ENCODE data around the gene SKI. TPM values are rescaled to one million over a fixed set of nuclear protein-coding genes. Genes with fewer than 3 reads are reported as not detected.

SKI gene
- total RNA-seq, 1 donor from 2014 or later, result 66.2 TPM

DNA sequence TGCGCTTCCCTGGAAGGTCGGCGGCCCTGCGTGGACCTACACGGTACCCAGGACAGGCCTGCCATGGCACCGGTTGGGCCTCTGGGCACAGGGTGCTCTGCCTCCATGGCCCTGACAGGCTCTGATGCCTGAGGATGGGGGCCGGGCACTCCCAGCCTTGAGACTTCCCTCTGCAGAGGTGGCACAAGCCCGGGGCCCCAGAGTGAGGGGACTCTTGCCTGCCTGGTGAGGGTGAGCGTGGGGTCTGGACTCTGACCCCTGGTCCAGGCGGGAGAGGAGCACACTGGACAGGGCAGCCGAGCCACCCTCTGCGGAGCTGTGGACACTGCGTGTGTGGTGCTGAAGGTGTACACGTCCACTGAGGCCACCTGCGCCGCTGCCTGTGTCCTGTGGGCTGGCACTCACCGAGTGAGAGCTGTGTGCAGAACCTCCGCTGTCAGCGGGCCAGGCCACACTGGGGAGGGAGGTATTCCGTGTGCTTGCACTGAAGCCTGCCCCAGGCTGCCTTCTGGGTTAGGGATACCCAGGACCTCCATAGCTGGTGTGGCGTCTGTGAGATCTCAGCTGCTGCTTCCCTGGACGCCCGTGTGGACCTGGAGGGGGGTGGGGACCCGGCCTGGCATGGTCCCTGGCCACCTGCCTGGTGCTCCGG lies 10.4 kb downstream of the SKI start:
- Histone ChIP-seq H3K36me3 (ENCODE audit: insufficient read depth, low read length) (peaks cover 6% of the 10 kb centered on the region), H3K27ac (ENCODE audit: low read depth, low read length) (no peak overlapping the region), H2AFZ (ENCODE audit: low read depth, low read length) (no peak overlapping the region), H3K79me2 (ENCODE audit: insufficient read depth, low read length) (peaks cover 100% of the 10 kb centered on the region), H4K20me1 (ENCODE audit: insufficient read depth, low read length) (peaks cover 100% of the 10 kb centered on the region), H3K9ac (ENCODE audit: low read length) (no peak overlapping the region), H3K27me3 (ENCODE audit: insufficient read depth, low read length) (no peaks in the 10 kb centered on the region), H3K4me3 (ENCODE audit: insufficient read depth, low read depth, low read length) (no peak overlapping the region), H3K9me3 (ENCODE audit: insufficient read depth, low read depth, low read length) (no peaks in the 10 kb centered on the region), H3K4me1 (ENCODE audit: insufficient read depth, low read length) (peaks cover 51% of the 10 kb centered on the region), H3K4me2 (ENCODE audit: low read length) (peak overlapping the region; percentile 21)
- Mint-ChIP-seq H3K9me3 (ENCODE audit: unreplicated experiment) (no peaks in the 10 kb centered on the region), H3K36me3 (ENCODE audit: low read depth, unreplicated experiment) (peaks cover 9% of the 10 kb centered on the region), H3K27me3 (ENCODE audit: low read depth, unreplicated experiment) (no peaks in the 10 kb centered on the region), H3K4me3 (ENCODE audit: unreplicated experiment) (no peak overlapping the region), H3K4me1 (ENCODE audit: low read depth, unreplicated experiment) (peaks cover 31% of the 10 kb centered on the region), H3K27ac (ENCODE audit: unreplicated experiment) (no peak overlapping the region)
- DNase-seq (ENCODE audit: low read depth), result no peak
- no peak for FAIRE-seq
- TF ChIP-seq, protein P1, sequence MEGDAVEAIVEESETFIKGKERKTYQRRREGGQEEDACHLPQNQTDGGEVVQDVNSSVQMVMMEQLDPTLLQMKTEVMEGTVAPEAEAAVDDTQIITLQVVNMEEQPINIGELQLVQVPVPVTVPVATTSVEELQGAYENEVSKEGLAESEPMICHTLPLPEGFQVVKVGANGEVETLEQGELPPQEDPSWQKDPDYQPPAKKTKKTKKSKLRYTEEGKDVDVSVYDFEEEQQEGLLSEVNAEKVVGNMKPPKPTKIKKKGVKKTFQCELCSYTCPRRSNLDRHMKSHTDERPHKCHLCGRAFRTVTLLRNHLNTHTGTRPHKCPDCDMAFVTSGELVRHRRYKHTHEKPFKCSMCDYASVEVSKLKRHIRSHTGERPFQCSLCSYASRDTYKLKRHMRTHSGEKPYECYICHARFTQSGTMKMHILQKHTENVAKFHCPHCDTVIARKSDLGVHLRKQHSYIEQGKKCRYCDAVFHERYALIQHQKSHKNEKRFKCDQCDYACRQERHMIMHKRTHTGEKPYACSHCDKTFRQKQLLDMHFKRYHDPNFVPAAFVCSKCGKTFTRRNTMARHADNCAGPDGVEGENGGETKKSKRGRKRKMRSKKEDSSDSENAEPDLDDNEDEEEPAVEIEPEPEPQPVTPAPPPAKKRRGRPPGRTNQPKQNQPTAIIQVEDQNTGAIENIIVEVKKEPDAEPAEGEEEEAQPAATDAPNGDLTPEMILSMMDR (IDR thresholded peaks at IDR 0.05; ENCODE audit: insufficient read depth, low read depth, low read length), result no peak
- TF ChIP-seq EZH2 (IDR thresholded peaks at IDR 0.05; ENCODE audit: insufficient read depth, low read length), result no peak

DNA sequence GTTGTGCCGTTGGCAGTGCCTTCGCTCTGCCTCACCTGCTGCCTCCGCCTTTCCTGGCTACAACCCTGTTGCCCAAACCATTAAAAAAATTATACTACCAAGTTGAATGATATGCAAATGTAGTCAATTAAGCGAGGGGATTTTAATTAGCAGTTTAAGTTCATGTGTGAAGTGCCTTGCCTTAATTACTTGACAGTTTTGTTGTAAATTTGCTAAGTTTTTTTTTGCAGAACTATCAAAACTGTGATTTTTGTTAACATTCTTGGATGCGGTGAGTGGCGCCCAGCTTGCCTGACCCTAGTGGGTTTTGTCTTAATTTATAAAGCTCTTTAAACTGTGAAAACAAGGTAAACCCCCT lies 10.9 kb downstream of the SKI start:
- Histone ChIP-seq H3K4me3 (ENCODE audit: insufficient read depth, low read depth, low read length) (no peak overlapping the region), H3K27ac (ENCODE audit: low read depth, low read length) (no peak overlapping the region), H3K4me1 (ENCODE audit: insufficient read depth, low read length) (peaks cover 47% of the 10 kb centered on the region), H3K9me3 (ENCODE audit: insufficient read depth, low read depth, low read length) (no peaks in the 10 kb centered on the region), H3K79me2 (ENCODE audit: insufficient read depth, low read length) (peaks cover 99% of the 10 kb centered on the region), H4K20me1 (ENCODE audit: insufficient read depth, low read length) (peaks cover 100% of the 10 kb centered on the region), H3K36me3 (ENCODE audit: insufficient read depth, low read length) (peaks cover 6% of the 10 kb centered on the region), H2AFZ (ENCODE audit: low read depth, low read length) (no peak overlapping the region), H3K27me3 (ENCODE audit: insufficient read depth, low read length) (no peaks in the 10 kb centered on the region), H3K9ac (ENCODE audit: low read length) (no peak overlapping the region), H3K4me2 (ENCODE audit: low read length) (peak overlapping the region; percentile 21)
- TF ChIP-seq EZH2 (IDR thresholded peaks at IDR 0.05; ENCODE audit: insufficient read depth, low read length), result no peak
- TF ChIP-seq, protein P1 (IDR thresholded peaks at IDR 0.05; ENCODE audit: insufficient read depth, low read depth, low read length), result no peak
- Mint-ChIP-seq H3K36me3 (ENCODE audit: low read depth, unreplicated experiment) (peaks cover 9% of the 10 kb centered on the region), H3K9me3 (ENCODE audit: unreplicated experiment) (no peaks in the 10 kb centered on the region), H3K27me3 (ENCODE audit: low read depth, unreplicated experiment) (no peaks in the 10 kb centered on the region), H3K4me3 (ENCODE audit: unreplicated experiment) (no peak overlapping the region), H3K27ac (ENCODE audit: unreplicated experiment) (no peak overlapping the region), H3K4me1 (ENCODE audit: low read depth, unreplicated experiment) (peaks cover 32% of the 10 kb centered on the region)
- DNase-seq (ENCODE audit: low read depth) (no peak), FAIRE-seq (no peak)

DNA sequence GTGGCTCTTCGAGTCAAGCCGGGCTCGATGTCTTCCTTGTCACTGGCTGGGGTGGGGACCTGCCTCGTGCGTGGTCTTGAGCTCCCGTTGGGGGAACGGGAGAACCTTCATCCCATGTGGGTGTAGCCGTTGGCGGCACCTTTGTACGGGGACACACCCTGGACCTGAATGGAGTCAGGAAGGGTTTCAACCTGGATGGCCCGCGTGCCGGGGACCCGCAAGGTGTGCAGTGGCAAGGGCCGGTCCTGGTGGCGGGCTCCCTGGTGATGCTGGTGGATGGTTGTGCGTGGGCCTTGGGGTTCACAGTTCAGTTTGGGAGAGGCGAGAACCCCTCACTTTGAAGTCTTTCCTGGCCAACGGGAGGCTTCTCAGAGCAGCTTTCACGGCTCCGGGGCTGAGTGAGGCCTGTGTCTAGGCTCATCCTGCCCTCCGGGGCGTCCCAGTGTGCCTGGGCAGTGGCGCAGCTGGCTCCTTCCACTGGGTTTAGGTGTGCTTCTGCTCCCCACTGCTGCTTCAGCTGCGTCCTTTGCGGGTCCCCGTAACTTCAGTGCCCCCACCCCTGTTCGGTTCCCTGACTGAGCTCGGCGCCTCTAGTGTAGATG lies 11.4 kb downstream of the SKI start:
- Mint-ChIP-seq H3K4me3 (ENCODE audit: unreplicated experiment) (no peak overlapping the region), H3K36me3 (ENCODE audit: low read depth, unreplicated experiment) (peaks cover 9% of the 10 kb centered on the region), H3K27ac (ENCODE audit: unreplicated experiment) (no peak overlapping the region), H3K27me3 (ENCODE audit: low read depth, unreplicated experiment) (no peaks in the 10 kb centered on the region), H3K9me3 (ENCODE audit: unreplicated experiment) (no peaks in the 10 kb centered on the region), H3K4me1 (ENCODE audit: low read depth, unreplicated experiment) (peaks cover 29% of the 10 kb centered on the region)
- Histone ChIP-seq H3K27ac (ENCODE audit: low read depth, low read length) (no peak overlapping the region), H3K36me3 (ENCODE audit: insufficient read depth, low read length) (peaks cover 6% of the 10 kb centered on the region), H3K4me2 (ENCODE audit: low read length) (peak overlapping the region; percentile 60), H2AFZ (ENCODE audit: low read depth, low read length) (no peak overlapping the region), H4K20me1 (ENCODE audit: insufficient read depth, low read length) (peaks cover 100% of the 10 kb centered on the region), H3K4me1 (ENCODE audit: insufficient read depth, low read length) (peaks cover 42% of the 10 kb centered on the region), H3K9me3 (ENCODE audit: insufficient read depth, low read depth, low read length) (no peaks in the 10 kb centered on the region), H3K27me3 (ENCODE audit: insufficient read depth, low read length) (no peaks in the 10 kb centered on the region), H3K79me2 (ENCODE audit: insufficient read depth, low read length) (peaks cover 99% of the 10 kb centered on the region), H3K9ac (ENCODE audit: low read length) (peak overlapping the region; percentile 18), H3K4me3 (ENCODE audit: insufficient read depth, low read depth, low read length) (no peak overlapping the region)
- FAIRE-seq, result no peak
- no peak for TF ChIP-seq EZH2 (IDR thresholded peaks at IDR 0.05; ENCODE audit: insufficient read depth, low read length)
- TF ChIP-seq, protein P1 (IDR thresholded peaks at IDR 0.05; ENCODE audit: insufficient read depth, low read depth, low read length), result no peak
- DNase-seq (ENCODE audit: low read depth), result no peak

Data from astrocyte (in vitro differentiated cells and primary cell).